ENCODE measurements around the gene AQP5. TPM values are rescaled to one million over a fixed set of nuclear protein-coding genes. Genes with fewer than 3 reads are reported as not detected.

AQP5 gene
- total and polyA plus RNA-seq, 2 donors (not counting 3 experiments of a cell fraction or from before 2014, with no cell fraction given), result 0.95 to 2.3 TPM

- DNase-seq (ENCODE audit: low read depth, low spot score) (no peak), FAIRE-seq (no peak)
- Histone ChIP-seq H3K36me3 (ENCODE audit: control insufficient read depth in 2 of 2, extremely low read depth in 1 of 2, insufficient read depth in 2 of 2, low read length in 2 of 2) (no peaks in the 10 kb centered on the region), H3K27ac (ENCODE audit: insufficient read depth, low read depth, low read length) (no peak within 1 kb of the TSS), H2AFZ (ENCODE audit: low read depth, low read length) (no peak within 1 kb of the TSS), H3K4me1 (ENCODE audit: control insufficient read depth, extremely low read depth, insufficient read depth, low read length) (no peaks in the 10 kb centered on the region), H3K9me1 (replicated peaks; ENCODE audit: control insufficient read depth, extremely low read depth, insufficient read depth, low read length) (no peaks in the 10 kb centered on the region), H3K9me3 (replicated peaks; ENCODE audit: control insufficient read depth, insufficient read depth, low read length) (no peaks in the 10 kb centered on the region), H3K79me2 (ENCODE audit: control insufficient read depth, insufficient read depth, low read length) (no peaks in the 10 kb centered on the region), H3K9ac (replicated peaks; ENCODE audit: extremely low read depth, insufficient read depth, low read length) (no peak within 1 kb of the TSS), H3K27me3 (ENCODE audit: control insufficient read depth in 2 of 2, insufficient read depth in 2 of 2, low read length in 2 of 2) (peaks cover 16 to 17% of the 10 kb centered on the region in 2 experiments), H3K4me3 (replicated peaks in 1 of 3; ENCODE audit: insufficient read depth in 1 of 3, low read depth in 1 of 3, low read length in 3 of 3) (no peak within 1 kb of the TSS), H4K20me1 (replicated peaks; ENCODE audit: control insufficient read depth, extremely low read depth, insufficient read depth, low read length) (no peaks in the 10 kb centered on the region), H3K4me2 (ENCODE audit: insufficient read depth, low read length) (no peak within 1 kb of the TSS)
- ChIA-PET POLR2A (no interaction called here), CTCF (interaction anchor here (1.1 to 11.4 kb wide), 7 partner anchors 11 to 104 kb away, joined by 3 to 317 read pairs (median 6); partner anchors contain the start of gene ASIC1)
- intact Hi-C loops (cut with micrococcal nuclease) (no loop called here), dilution Hi-C loops (cut with MboI; ENCODE audit: extremely low pct_ligation_motif_present, low sequenced_read_pairs) (loop anchor here (25.0 kb wide), 1 partner anchor 90 kb away; the partner anchor contains the start of gene ASIC1)
- TF ChIP-seq EZH2 (IDR thresholded peaks at IDR 0.05; ENCODE audit: borderline replicate concordance, low read depth, low read length, severe bottlenecking) (no peak), MYC (IDR thresholded peaks at IDR 0.05; ENCODE audit: low read depth, low read length) (no peak)
- no TSS peak for BruUV-seq (replicated peaks)
Observed at GRCh38 chr12:49972641-49973360, 11.1 kb downstream of the AQP5 start, which contains the start of gene AQP6. TSS of gene AQP6 (plus strand) at chr12:49972947. CDS start at chr12:49973174, 227 bp downstream.

DNA sequence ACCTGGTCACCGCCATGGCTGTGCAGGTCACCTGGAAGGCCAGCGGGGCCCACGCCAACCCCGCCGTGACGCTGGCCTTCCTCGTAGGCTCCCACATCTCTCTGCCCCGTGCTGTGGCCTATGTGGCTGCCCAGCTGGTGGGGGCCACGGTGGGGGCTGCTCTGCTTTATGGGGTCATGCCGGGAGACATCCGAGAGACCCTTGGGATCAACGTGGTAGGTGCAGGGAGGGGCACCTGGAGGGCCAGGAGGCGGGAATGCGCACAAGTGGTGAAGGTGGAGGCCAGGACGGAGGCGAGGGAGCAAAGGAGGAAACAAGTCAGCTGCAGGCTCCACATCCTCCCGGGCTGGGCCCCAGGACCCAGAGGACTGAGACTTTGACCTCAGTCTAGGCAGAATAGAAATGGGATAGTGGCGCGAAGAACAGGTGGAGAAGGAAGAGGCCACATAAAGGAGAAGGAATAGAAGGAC is 11.7 kb downstream of the AQP5 start:
- Histone ChIP-seq H4K20me1 (replicated peaks; ENCODE audit: control insufficient read depth, extremely low read depth, insufficient read depth, low read length) (no peaks in the 10 kb centered on the region), H3K9ac (replicated peaks; ENCODE audit: extremely low read depth, insufficient read depth, low read length) (no peak overlapping the region), H3K9me1 (replicated peaks; ENCODE audit: control insufficient read depth, extremely low read depth, insufficient read depth, low read length) (no peaks in the 10 kb centered on the region), H3K4me1 (ENCODE audit: control insufficient read depth, extremely low read depth, insufficient read depth, low read length) (no peaks in the 10 kb centered on the region), H3K27ac (ENCODE audit: insufficient read depth, low read depth, low read length) (no peak overlapping the region), H3K4me3 (replicated peaks in 1 of 3; ENCODE audit: insufficient read depth in 1 of 3, low read depth in 1 of 3, low read length in 3 of 3) (no peak overlapping the region), H3K27me3 (ENCODE audit: control insufficient read depth in 2 of 2, insufficient read depth in 2 of 2, low read length in 2 of 2) (peaks cover 11 to 13% of the 10 kb centered on the region in 2 experiments), H3K9me3 (replicated peaks; ENCODE audit: control insufficient read depth, insufficient read depth, low read length) (no peaks in the 10 kb centered on the region), H3K36me3 (ENCODE audit: control insufficient read depth in 2 of 2, extremely low read depth in 1 of 2, insufficient read depth in 2 of 2, low read length in 2 of 2) (no peaks in the 10 kb centered on the region), H2AFZ (ENCODE audit: low read depth, low read length) (no peak overlapping the region), H3K79me2 (ENCODE audit: control insufficient read depth, insufficient read depth, low read length) (no peaks in the 10 kb centered on the region), H3K4me2 (ENCODE audit: insufficient read depth, low read length) (no peak overlapping the region)
- dilution Hi-C loops (cut with MboI; ENCODE audit: extremely low pct_ligation_motif_present, low sequenced_read_pairs), result loop anchor here (25.0 kb wide), 1 partner anchor 89 kb away; the partner anchor contains the start of gene ASIC1
- intact Hi-C loops (cut with micrococcal nuclease), result no loop called here
- TF ChIP-seq FOS (IDR thresholded peaks at IDR 0.05; ENCODE audit: borderline replicate concordance, insufficient read depth, low read length), result no peak
- TF ChIP-seq MYC (IDR thresholded peaks at IDR 0.05; ENCODE audit: low read depth, low read length), result no peak
- TF ChIP-seq JUN (IDR thresholded peaks at IDR 0.05; ENCODE audit: borderline replicate concordance, insufficient read depth, insufficient read length, low read depth), result no peak
- no peak for TF ChIP-seq GATA2 (IDR thresholded peaks at IDR 0.05; ENCODE audit: insufficient read depth, insufficient read length, low read depth, low read length)
- no peak for TF ChIP-seq EZH2 (IDR thresholded peaks at IDR 0.05; ENCODE audit: borderline replicate concordance, low read depth, low read length, severe bottlenecking)
- no peak for FAIRE-seq
- POLR2A ChIA-PET, result no interaction called here
- DNase-seq (ENCODE audit: low read depth, low spot score), result no peak
- CTCF ChIA-PET, result interaction anchor here (1.1 to 11.4 kb wide), 6 partner anchors 16 to 105 kb away, joined by 3 to 317 read pairs (median 23); partner anchors contain the start of gene ASIC1
- BruUV-seq (replicated peaks), result no TSS peak

Data from endothelial cell of umbilical vein (primary cell).